Keratinocyte (primary cell): ENCODE results near the gene MTUS2. TPM values are rescaled to one million over a fixed set of nuclear protein-coding genes. Genes with fewer than 3 reads are reported as not detected.

ENCODE experiments used
- DNase-seq: peaks from one replicate; pipeline ENCODE4 v3.0.0-alpha.2; 2011; ENCODE audit warnings: low read depth, missing footprints, low spot score
- FAIRE-seq: peaks from 2 replicates; lab custom pipeline; 2011; peaks lifted over from hg19 to GRCh38; lab: Jason Lieb, UNC
- H2AFZ ChIP-seq: 2 replicates; pipeline ENCODE4 v1.6.0; 2012; ENCODE audit warnings: low read length, control low read depth, inconsistent platforms; ENCODE audit not compliant: control insufficient read depth
- H3K27ac ChIP-seq: 2 replicates; pipeline ENCODE4 v1.5.1; 2011; ENCODE audit warnings: low read length; ENCODE audit not compliant: control insufficient read depth, insufficient read depth
- H3K27me3 ChIP-seq: 3 replicates; pipeline ENCODE4 v1.6.0; 2011; ENCODE audit warnings: low read length; ENCODE audit not compliant: control insufficient read depth, insufficient read depth; ENCODE audit errors: extremely low read depth
- H3K36me3 ChIP-seq, 2 experiments: 2 replicates in 1 of 2; 3 replicates in 1 of 2; pipeline ENCODE4 v1.5.1; 2011; ENCODE audit warnings: low read length in 2 of 2, mild to moderate bottlenecking in 1 of 2; ENCODE audit not compliant: control insufficient read depth in 2 of 2, insufficient read depth in 2 of 2; ENCODE audit errors: extremely low read depth in 1 of 2
- H3K4me1 ChIP-seq: 3 replicates; pipeline ENCODE4 v1.5.1; 2011; ENCODE audit warnings: low read length; ENCODE audit not compliant: control insufficient read depth, insufficient read depth; ENCODE audit errors: extremely low read depth
- H3K4me2 ChIP-seq: 3 replicates; pipeline ENCODE4 v1.6.0; 2011; ENCODE audit warnings: low read depth, low read length; ENCODE audit not compliant: control insufficient read depth, insufficient read depth; ENCODE audit errors: extremely low read depth
- H3K4me3 ChIP-seq, 3 experiments: fragments of 200-600 bp in 1 of 3; sonication (generic) in 1 of 3; 2 replicates in 2 of 3; 3 replicates in 1 of 3; pipeline ENCODE4 v1.5.1; 2011 to 2016; ENCODE audit warnings: low read length in 3 of 3, mild to moderate bottlenecking in 3 of 3, control low read depth in 2 of 3, inconsistent platforms in 1 of 3, low read depth in 1 of 3, mixed read lengths in 1 of 3, mixed run types in 1 of 3, moderate library complexity in 1 of 3; ENCODE audit not compliant: control insufficient read depth in 2 of 3, insufficient read depth in 2 of 3; ENCODE audit errors: extremely low read depth in 1 of 3
- H3K79me2 ChIP-seq: 2 replicates; pipeline ENCODE4 v1.6.0; 2012; ENCODE audit warnings: low read length; ENCODE audit not compliant: control insufficient read depth, insufficient read depth
- H3K9ac ChIP-seq: 3 replicates; pipeline ENCODE4 v1.6.0; 2011; ENCODE audit warnings: low read length; ENCODE audit not compliant: control insufficient read depth, insufficient read depth; ENCODE audit errors: extremely low read depth
- H3K9me1 ChIP-seq: 3 replicates; pipeline ENCODE4 v1.6.0; 2011; ENCODE audit warnings: low read length; ENCODE audit not compliant: control insufficient read depth, insufficient read depth; ENCODE audit errors: extremely low read depth
- H3K9me3 ChIP-seq: 2 replicates; pipeline ENCODE4 v1.5.1; 2012; ENCODE audit warnings: low read depth, low read length; ENCODE audit not compliant: control insufficient read depth
- H4K20me1 ChIP-seq: 3 replicates; pipeline ENCODE4 v1.6.0; 2011; ENCODE audit warnings: low read length; ENCODE audit not compliant: control insufficient read depth, insufficient read depth; ENCODE audit errors: extremely low read depth
- CTCF ChIP-seq, 3 experiments: IDR thresholded peaks in 1 of 3; conservative IDR thresholded peaks in 1 of 3; optimal IDR thresholded peaks in 1 of 3; 2 replicates in 2 of 3; 3 replicates in 1 of 3; pipeline versions ENCODE3 to v1.5.1; 2011; ENCODE audit warnings: low read length in 3 of 3, mild to moderate bottlenecking in 3 of 3, moderate library complexity in 2 of 3, control low read depth in 1 of 3, inconsistent platforms in 1 of 3; ENCODE audit not compliant: insufficient read depth in 2 of 3; ENCODE audit errors: extremely low read depth in 1 of 3
- EZH2 ChIP-seq: IDR thresholded peaks from one replicate; pipeline ENCODE4 v1.6.1; 2012; ENCODE audit warnings: inconsistent platforms, mild to moderate bottlenecking, low read length, moderate library complexity
- dilution Hi-C: fragments of 300-500 bp; cut with MboI; formaldehyde crosslinking; loops from one replicate; pipeline ENCODE4 v1.7.0; 2020; ENCODE audit warnings: low sequenced_read_pairs; ENCODE audit not compliant: extremely low pct_ligation_motif_present
- polyA plus RNA-seq, 5 experiments: library from polyadenylated mRNA; depleted of rRNA in 3 of 5; stranded (reverse) in 3 of 5; stranded (forward) in 1 of 5; unstranded in 1 of 5; fragments of >200 nt; gene quantifications; 1 replicate in 1 of 5; 2 replicates in 3 of 5; 3 replicates in 1 of 5; pipeline versions ENCODE4 v1.2.1 to v1.2.3, GENCODE V29; 2011 to 2012; ENCODE audit warnings: missing spikeins in 2 of 5, low read depth in 1 of 5, low replicate concordance in 1 of 5

The MTUS2 gene
- polyA plus RNA-seq, 1 donor (not counting 4 experiments of a cell fraction or from before 2014, with no cell fraction given): 0.17 TPM

DNA sequence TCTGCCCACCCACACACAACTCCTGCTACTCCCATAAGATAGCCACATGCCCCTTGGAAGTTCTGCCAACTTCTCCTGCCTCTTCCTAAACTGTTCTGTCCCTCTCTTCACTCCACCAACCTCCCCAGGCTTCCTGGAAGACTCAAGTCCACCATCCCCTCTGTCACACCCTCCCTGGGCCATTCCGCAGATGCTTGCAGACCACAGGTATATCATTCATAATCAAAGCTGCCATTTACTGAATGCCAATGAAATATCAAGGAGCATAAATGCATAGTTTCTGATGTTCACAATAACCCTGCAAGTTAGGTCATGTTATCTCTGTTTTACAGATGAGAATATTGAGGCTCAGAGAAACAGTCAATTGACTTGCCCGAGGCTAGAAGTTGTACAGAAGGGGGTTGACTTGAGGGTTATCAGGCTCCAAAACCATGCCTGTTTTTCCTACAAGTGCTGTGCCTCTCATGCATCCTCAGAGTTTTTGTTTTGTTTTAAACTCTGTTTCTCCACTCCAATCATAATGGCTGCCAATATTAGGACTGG, 639.7 kb downstream of the MTUS2 start:
- peak; percentile 62 for DNase-seq
- H3K9me3 ChIP-seq: no peaks in the 10 kb centered on the region

GRCh38 chr13:29464105-29464679, 644.1 kb downstream of the MTUS2 start:
- no peaks in the 10 kb centered on the region for H3K36me3 ChIP-seq
- H3K9me3 ChIP-seq: no peaks in the 10 kb centered on the region
- H3K4me3 ChIP-seq: no peak overlapping the region
- TF ChIP-seq EZH2: no peak
- no peak for TF ChIP-seq CTCF (optimal IDR thresholded peaks at IDR 0.05 in 1 of 3, IDR thresholded peaks at IDR 0.05 in 1 of 3, conservative IDR thresholded peaks at IDR 0.05 in 1 of 3; ENCODE audit: extremely low read depth in 1 of 3, insufficient read depth in 2 of 3, low read length in 3 of 3)
- H3K4me2 ChIP-seq: no peak overlapping the region
- no peak for FAIRE-seq
- peaks cover 22% of the 10 kb centered on the region for H3K4me1 ChIP-seq
- no peaks in the 10 kb centered on the region for H3K27me3 ChIP-seq
- H2AFZ ChIP-seq: no peak overlapping the region
- dilution Hi-C loops: no loop called here
- no peak for DNase-seq
- H4K20me1 ChIP-seq: no peaks in the 10 kb centered on the region
- no peaks in the 10 kb centered on the region for H3K79me2 ChIP-seq
- no peak overlapping the region for H3K9ac ChIP-seq
- no peak overlapping the region for H3K27ac ChIP-seq
- no peaks in the 10 kb centered on the region for H3K9me1 ChIP-seq

More for the DNA sequence above, 639.7 kb downstream of the MTUS2 start:
- Histone ChIP-seq H3K4me2 (peak overlapping the region; percentile 47), H3K27ac (no peak overlapping the region), H3K4me1 (peaks cover 39% of the 10 kb centered on the region), H3K36me3 (no peaks in the 10 kb centered on the region), H2AFZ (peak overlapping the region; percentile 0), H4K20me1 (no peaks in the 10 kb centered on the region), H3K27me3 (no peaks in the 10 kb centered on the region), H3K79me2 (no peaks in the 10 kb centered on the region), H3K9ac (no peak overlapping the region), H3K4me3 (no peak overlapping the region), H3K9me1 (no peaks in the 10 kb centered on the region)
- dilution Hi-C loops: no loop called here
- TF ChIP-seq EZH2 (no peak), CTCF (optimal IDR thresholded peaks at IDR 0.05 in 1 of 3, IDR thresholded peaks at IDR 0.05 in 1 of 3, conservative IDR thresholded peaks at IDR 0.05 in 1 of 3; ENCODE audit: extremely low read depth in 1 of 3, insufficient read depth in 2 of 3, low read length in 3 of 3) (no peak)
- FAIRE-seq: peak; percentile 89
